Measurements from ENCODE around the gene CRADD.

GRCh38 chr12:93759512-93760081, 82.4 kb downstream of the CRADD start:
- TF ChIP-seq CTCF (tag by site-specific recombination; IDR thresholded peaks at IDR 0.05) (no peak), KLF16 (tag by site-specific recombination; IDR thresholded peaks at IDR 0.05) (no peak), ZNF776 (tag by site-specific recombination; IDR thresholded peaks at IDR 0.05; ENCODE audit: borderline replicate concordance) (no peak), ZNF830 (tag by site-specific recombination; IDR thresholded peaks at IDR 0.05; ENCODE audit: low read depth) (no peak), ZNF274 (IDR thresholded peaks at IDR 0.05; ENCODE audit: low read length) (no peak), ZNF274 (tag by site-specific recombination; IDR thresholded peaks at IDR 0.05; ENCODE audit: borderline replicate concordance) (no peak), ZNF223 (tag by site-specific recombination; IDR thresholded peaks at IDR 0.05) (no peak), ZNF10 (tag by site-specific recombination; IDR thresholded peaks at IDR 0.05) (no peak), PRDM1 (tag by site-specific recombination; IDR thresholded peaks at IDR 0.05) (no peak), ZNF473 (tag by site-specific recombination; IDR thresholded peaks at IDR 0.05) (no peak), TCF7L2 (IDR thresholded peaks at IDR 0.05; ENCODE audit: borderline replicate concordance, low read depth, low read length) (no peak), ZNF626 (tag by site-specific recombination; IDR thresholded peaks at IDR 0.05) (no peak), KLF1 (tag by site-specific recombination; IDR thresholded peaks at IDR 0.05) (no peak)

All from HEK293 (cell line).